MCF 10A (cell line): Measurements from ENCODE around the gene SLC35G6. TPM values are rescaled to one million over a fixed set of nuclear protein-coding genes. Genes with fewer than 3 reads are reported as not detected.

ENCODE experiments used
- BruUV-seq: library from RNA; stranded (reverse); fragments of 400-500 nt; replicated peaks from 2 replicates; lab custom pipeline; 2021; lab: Mats Ljungman, UMichigan
- CTCF ChIA-PET: fragments of 300-600 bp; sonication (Branson Sonifier 250); formaldehyde crosslinking; extraction: SDS; loops from one replicate; lab custom pipeline; 2021; ENCODE audit warnings: antibody characterized with exemption, inconsistent platforms; lab: Yijun Ruan, JAX
- POLR2A ChIA-PET: fragments of 300-600, 350-650 bp; sonication (Branson Sonifier 250); formaldehyde crosslinking; extraction: SDS; loops from one replicate; lab custom pipeline; 2020; ENCODE audit warnings: antibody characterized with exemption, inconsistent platforms; lab: Yijun Ruan, JAX
- DNase-seq: peaks from one replicate; pipeline ENCODE4 v3.0.0-alpha.2; 2018; ENCODE audit not compliant: unreplicated experiment
- H3K27ac Mint-ChIP-seq: one replicate; pipeline ENCODE4 v1.8.0; 2022; ENCODE audit warnings: mild to moderate bottlenecking, low read depth, mixed read lengths; ENCODE audit not compliant: unreplicated experiment
- H3K27me3 Mint-ChIP-seq: one replicate; pipeline ENCODE4 v1.8.0; 2022; ENCODE audit warnings: mixed read lengths; ENCODE audit not compliant: insufficient read depth, unreplicated experiment
- H3K36me3 Mint-ChIP-seq: one replicate; pipeline ENCODE4 v1.8.0; 2022; ENCODE audit warnings: mild to moderate bottlenecking, moderate library complexity, mixed read lengths; ENCODE audit not compliant: insufficient read depth, unreplicated experiment
- H3K4me1 Mint-ChIP-seq: one replicate; pipeline ENCODE4 v1.8.0; 2022; ENCODE audit warnings: mixed read lengths; ENCODE audit not compliant: insufficient read depth, unreplicated experiment
- H3K4me3 Mint-ChIP-seq: one replicate; pipeline ENCODE4 v1.8.0; 2022; ENCODE audit warnings: mild to moderate bottlenecking, moderate library complexity, mixed read lengths; ENCODE audit not compliant: unreplicated experiment
- H3K9me3 Mint-ChIP-seq: one replicate; pipeline ENCODE4 v1.8.0; 2022; ENCODE audit warnings: mixed read lengths; ENCODE audit not compliant: unreplicated experiment
- intact Hi-C: fragments of 100-400 bp; cut with micrococcal nuclease; formaldehyde crosslinking; loops from 2 replicates; pipeline ENCODE4 v1.14.1; 2022
- total RNA-seq: library from RNA; stranded (reverse); gene quantifications from 2 replicates; pipeline ENCODE4 v1.2.3, GENCODE V29; 2022
- TF ChIP-seq, protein P1 (sequence below): fragments of 200-600 bp; IDR thresholded peaks from one replicate; pipeline ENCODE4 v1.8.0; 2022; ENCODE audit warnings: antibody characterized with exemption, mild to moderate bottlenecking; ENCODE audit not compliant: unreplicated experiment

Gene SLC35G6
- total RNA-seq, 1 experiment from 2014 or later: not detected

DNA sequence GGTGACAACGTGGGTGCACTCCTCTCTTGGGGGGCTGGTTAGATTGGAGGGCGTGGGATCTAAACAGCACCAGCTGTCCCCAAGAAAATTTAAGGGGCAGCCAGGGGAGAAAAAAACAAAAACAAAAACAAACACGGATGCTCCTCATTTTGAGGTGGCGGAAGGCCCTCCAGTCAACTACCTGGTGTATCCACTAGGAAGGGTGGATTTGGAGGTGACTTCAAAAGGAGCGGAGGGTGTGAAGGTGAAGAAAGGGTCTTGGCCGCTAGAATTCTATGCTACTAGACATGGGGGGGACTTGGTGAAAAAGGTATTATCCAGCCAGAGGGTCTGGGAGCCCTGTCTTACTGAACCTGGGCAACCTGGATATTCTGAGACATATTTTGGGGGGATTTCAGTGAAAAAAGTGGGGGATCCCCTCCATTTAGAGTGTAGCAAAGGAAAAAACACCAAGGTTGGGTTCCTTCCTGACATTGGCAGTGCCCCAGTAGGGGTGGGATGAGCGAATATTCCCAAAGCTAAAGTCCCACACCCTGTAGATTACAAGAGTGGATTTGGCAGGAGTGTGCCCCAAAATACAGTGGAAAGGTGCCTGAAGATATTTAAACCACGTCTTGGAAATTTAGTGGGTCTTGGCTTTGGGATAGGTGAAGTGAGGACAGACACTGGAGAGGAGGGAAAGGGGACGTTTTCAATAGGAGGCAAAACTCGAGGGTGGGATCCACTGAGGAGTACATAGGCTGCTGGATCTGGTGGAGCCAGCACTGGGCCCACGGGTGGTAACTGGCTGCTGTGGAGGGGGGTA is 42.4 kb upstream of the SLC35G6 start:
- TF ChIP-seq, protein P1, sequence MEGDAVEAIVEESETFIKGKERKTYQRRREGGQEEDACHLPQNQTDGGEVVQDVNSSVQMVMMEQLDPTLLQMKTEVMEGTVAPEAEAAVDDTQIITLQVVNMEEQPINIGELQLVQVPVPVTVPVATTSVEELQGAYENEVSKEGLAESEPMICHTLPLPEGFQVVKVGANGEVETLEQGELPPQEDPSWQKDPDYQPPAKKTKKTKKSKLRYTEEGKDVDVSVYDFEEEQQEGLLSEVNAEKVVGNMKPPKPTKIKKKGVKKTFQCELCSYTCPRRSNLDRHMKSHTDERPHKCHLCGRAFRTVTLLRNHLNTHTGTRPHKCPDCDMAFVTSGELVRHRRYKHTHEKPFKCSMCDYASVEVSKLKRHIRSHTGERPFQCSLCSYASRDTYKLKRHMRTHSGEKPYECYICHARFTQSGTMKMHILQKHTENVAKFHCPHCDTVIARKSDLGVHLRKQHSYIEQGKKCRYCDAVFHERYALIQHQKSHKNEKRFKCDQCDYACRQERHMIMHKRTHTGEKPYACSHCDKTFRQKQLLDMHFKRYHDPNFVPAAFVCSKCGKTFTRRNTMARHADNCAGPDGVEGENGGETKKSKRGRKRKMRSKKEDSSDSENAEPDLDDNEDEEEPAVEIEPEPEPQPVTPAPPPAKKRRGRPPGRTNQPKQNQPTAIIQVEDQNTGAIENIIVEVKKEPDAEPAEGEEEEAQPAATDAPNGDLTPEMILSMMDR: no peak
- Mint-ChIP-seq H3K36me3 (no peaks in the 10 kb centered on the region), H3K4me1 (peaks cover 18% of the 10 kb centered on the region), H3K27me3 (no peaks in the 10 kb centered on the region), H3K9me3 (no peaks in the 10 kb centered on the region), H3K4me3 (peak overlapping the region; percentile 51), H3K27ac (no peak overlapping the region)
- POLR2A ChIA-PET: interaction anchor here (0.6 to 8.9 kb wide), 3 partner anchors 39 to 60 kb away, joined by 3 to 115 read pairs (median 90); partner anchors contain the start of genes POLR2A and ZBTB4
- intact Hi-C loops: loop anchor here (5.0 to 10.0 kb wide), 2 partner anchors 246 to 392 kb away; partner anchors contain the start of genes TP53 and WRAP53
- no TSS peak for BruUV-seq
- CTCF ChIA-PET: interaction anchor here (0.5 to 3.7 kb wide), 5 partner anchors 15 to 771 kb away, joined by 3 to 34 read pairs (median 3); partner anchors contain the start of gene SENP3
- DNase-seq: no peak

- ChIA-PET POLR2A (interaction anchor here (0.6 to 8.9 kb wide), 5 partner anchors 36 to 91 kb away, joined by 3 to 115 read pairs (median 7); partner anchors contain the start of genes POLR2A, TMEM256 and ZBTB4), CTCF (interaction anchor here (0.5 to 2.3 kb wide), 2 partner anchors 120 to 772 kb away, joined by 3 to 14 read pairs; partner anchors contain the start of gene TNFSF13)
- intact Hi-C loops: loop anchor here (5.0 to 10.0 kb wide), 2 partner anchors 245 to 392 kb away; partner anchors contain the start of genes TP53 and WRAP53
- H3K4me1 Mint-ChIP-seq: peaks cover 23% of the 10 kb centered on the region
- H3K27ac Mint-ChIP-seq: no peak within 1 kb of the TSS
- peak within 1 kb of the TSS; percentile 51 for H3K4me3 Mint-ChIP-seq
- BruUV-seq: no TSS peak
- no peaks in the 10 kb centered on the region for H3K9me3 Mint-ChIP-seq
- TF ChIP-seq, protein P1: no peak
- peaks cover 4% of the 10 kb centered on the region for H3K36me3 Mint-ChIP-seq
- H3K27me3 Mint-ChIP-seq: no peaks in the 10 kb centered on the region
- no peak for DNase-seq
Measured at GRCh38 chr17:7439462-7440112, 41.7 kb upstream of the SLC35G6 start, which contains the start of gene FGF11. FGF11 (plus strand) TSS chr17:7439512; CDS start chr17:7439621, 109 bp downstream.

- Mint-ChIP-seq H3K27ac (no peak overlapping the region), H3K27me3 (no peaks in the 10 kb centered on the region)
Measured at GRCh38 chr17:7440113-7440833, 41.0 kb upstream of the SLC35G6 start.

More at GRCh38 chr17:7440113-7440833, 41.0 kb upstream of the SLC35G6 start:
- Mint-ChIP-seq H3K36me3 (peaks cover 4% of the 10 kb centered on the region), H3K4me1 (peaks cover 23% of the 10 kb centered on the region), H3K9me3 (no peaks in the 10 kb centered on the region), H3K4me3 (peak overlapping the region; percentile 38)
- TF ChIP-seq, protein P1: no peak
- no peak for DNase-seq
- no TSS peak for BruUV-seq
- intact Hi-C loops: no loop called here
- POLR2A ChIA-PET: interaction anchor here (0.7 to 8.9 kb wide), 8 partner anchors 11 to 120 kb away, joined by 3 to 115 read pairs (median 6); partner anchors contain the start of genes POLR2A, TMEM256 and ZBTB4
- CTCF ChIA-PET: interaction anchor here (2.3 kb wide), 1 partner anchor 120 kb away, joined by 14 read pairs; the partner anchor contains the start of gene TNFSF13
